ENCODE measurements around the gene CSTA.
A peak's percentile ranks its signal among the peaks of the same experiment; 100 is the strongest.

Gene CSTA

GRCh38 chr3:122324871-122325323, at the start of gene CSTA:
Gene CSTA (plus strand): TSS chr3:122325248. CDS start chr3:122325293, 45 bp downstream.
- H3K4me3 ChIP-seq (ENCODE audit: low read depth, low read length): no peak within 1 kb of the TSS
- DNase-seq (ENCODE audit: low read depth): peak; percentile 13
- TF ChIP-seq, protein P1, sequence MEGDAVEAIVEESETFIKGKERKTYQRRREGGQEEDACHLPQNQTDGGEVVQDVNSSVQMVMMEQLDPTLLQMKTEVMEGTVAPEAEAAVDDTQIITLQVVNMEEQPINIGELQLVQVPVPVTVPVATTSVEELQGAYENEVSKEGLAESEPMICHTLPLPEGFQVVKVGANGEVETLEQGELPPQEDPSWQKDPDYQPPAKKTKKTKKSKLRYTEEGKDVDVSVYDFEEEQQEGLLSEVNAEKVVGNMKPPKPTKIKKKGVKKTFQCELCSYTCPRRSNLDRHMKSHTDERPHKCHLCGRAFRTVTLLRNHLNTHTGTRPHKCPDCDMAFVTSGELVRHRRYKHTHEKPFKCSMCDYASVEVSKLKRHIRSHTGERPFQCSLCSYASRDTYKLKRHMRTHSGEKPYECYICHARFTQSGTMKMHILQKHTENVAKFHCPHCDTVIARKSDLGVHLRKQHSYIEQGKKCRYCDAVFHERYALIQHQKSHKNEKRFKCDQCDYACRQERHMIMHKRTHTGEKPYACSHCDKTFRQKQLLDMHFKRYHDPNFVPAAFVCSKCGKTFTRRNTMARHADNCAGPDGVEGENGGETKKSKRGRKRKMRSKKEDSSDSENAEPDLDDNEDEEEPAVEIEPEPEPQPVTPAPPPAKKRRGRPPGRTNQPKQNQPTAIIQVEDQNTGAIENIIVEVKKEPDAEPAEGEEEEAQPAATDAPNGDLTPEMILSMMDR (conservative IDR thresholded peaks at IDR 0.05; ENCODE audit: low read depth, low read length): no peak

DNA sequence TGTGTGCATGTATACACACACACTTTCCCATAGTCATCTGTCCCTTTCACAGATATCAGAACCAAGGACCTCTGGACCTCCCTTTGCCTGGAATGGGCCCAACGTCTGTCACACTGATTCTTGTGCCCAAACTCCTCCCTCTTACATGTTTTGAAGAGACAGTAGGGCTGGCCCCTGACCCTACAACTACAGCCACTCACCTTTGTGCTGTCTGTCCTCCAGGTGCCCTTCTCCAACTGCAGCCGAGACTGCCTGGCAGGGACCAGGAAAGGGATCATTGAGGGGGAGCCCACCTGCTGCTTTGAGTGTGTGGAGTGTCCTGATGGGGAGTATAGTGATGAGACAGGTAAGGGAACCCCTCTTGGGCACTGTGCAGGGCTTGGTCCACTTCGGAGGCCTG, 43.2 kb upstream of the CSTA start:
- TF ChIP-seq, protein P1 (conservative IDR thresholded peaks at IDR 0.05; ENCODE audit: low read depth, low read length): no peak
- no peak for DNase-seq (ENCODE audit: low read depth)

DNA sequence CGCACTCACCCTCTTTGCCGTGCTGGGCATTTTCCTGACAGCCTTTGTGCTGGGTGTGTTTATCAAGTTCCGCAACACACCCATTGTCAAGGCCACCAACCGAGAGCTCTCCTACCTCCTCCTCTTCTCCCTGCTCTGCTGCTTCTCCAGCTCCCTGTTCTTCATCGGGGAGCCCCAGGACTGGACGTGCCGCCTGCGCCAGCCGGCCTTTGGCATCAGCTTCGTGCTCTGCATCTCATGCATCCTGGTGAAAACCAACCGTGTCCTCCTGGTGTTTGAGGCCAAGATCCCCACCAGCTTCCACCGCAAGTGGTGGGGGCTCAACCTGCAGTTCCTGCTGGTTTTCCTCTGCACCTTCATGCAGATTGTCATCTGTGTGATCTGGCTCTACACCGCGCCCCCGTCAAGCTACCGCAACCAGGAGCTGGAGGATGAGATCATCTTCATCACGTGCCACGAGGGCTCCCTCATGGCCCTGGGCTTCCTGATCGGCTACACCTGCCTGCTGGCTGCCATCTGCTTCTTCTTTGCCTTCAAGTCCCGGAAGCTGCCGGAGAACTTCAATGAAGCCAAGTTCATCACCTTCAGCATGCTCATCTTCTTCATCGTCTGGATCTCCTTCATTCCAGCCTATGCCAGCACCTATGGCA, 41.1 kb upstream of the CSTA start:
- no peak overlapping the region for H3K4me3 ChIP-seq (ENCODE audit: low read depth, low read length)
- TF ChIP-seq, protein P1 (conservative IDR thresholded peaks at IDR 0.05; ENCODE audit: low read depth, low read length): no peak
- DNase-seq (ENCODE audit: low read depth): no peak

More for the DNA sequence above, 43.2 kb upstream of the CSTA start:
- no peak overlapping the region for H3K4me3 ChIP-seq (ENCODE audit: low read depth, low read length)

- DNase-seq (ENCODE audit: low read depth): no peak
- no peak overlapping the region for H3K4me3 ChIP-seq (ENCODE audit: low read depth, low read length)
- TF ChIP-seq, protein P1 (conservative IDR thresholded peaks at IDR 0.05; ENCODE audit: low read depth, low read length): no peak
These were observed 40.6 kb upstream of the CSTA start for GRCh38 chr3:122284486-122284885.

GRCh38 chr3:122294359-122294758, 30.7 kb upstream of the CSTA start:
- TF ChIP-seq, protein P1 (conservative IDR thresholded peaks at IDR 0.05; ENCODE audit: low read depth, low read length): no peak
- no peak overlapping the region for H3K4me3 ChIP-seq (ENCODE audit: low read depth, low read length)
- no peak for DNase-seq (ENCODE audit: low read depth)

DNA sequence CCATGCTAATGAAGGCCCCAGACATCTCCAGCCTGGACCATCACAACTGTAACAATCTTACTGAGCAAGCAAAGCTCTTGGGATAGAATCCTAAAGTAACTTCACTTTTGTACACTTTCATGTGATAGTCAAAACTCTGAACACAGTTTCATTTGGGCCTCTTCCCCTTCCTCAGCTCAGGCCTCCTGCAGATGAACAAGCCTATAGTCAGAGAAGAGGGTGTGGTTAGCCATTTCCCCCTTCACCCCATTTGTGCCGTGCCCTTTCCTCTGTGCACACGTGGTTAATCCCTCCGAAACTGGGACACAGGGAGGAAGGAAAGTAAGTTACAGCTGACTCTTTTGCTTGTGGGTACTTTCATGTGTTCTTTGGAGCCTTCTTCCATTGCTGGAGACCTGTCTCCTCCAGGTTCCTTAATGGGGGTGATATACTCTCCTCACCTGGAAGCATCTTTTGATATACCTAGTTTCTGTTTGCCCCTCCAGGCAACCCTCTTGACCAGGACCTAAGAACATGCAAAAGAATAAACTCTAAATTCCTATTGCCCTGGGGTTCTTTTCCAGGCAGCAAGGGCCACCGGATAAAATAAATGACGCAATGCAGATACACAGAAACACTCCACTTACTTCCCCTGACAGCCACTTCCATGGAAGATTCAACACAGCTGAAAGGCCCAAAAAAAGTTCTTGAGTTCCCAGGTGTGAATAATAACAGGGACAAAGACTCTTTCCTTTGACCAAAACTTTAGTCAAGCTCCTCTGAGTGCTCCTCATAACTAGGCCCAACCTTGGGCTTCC, 29.6 kb upstream of the CSTA start:
- DNase-seq (ENCODE audit: low read depth): no peak
- no peak overlapping the region for H3K4me3 ChIP-seq (ENCODE audit: low read depth, low read length)
- TF ChIP-seq, protein P1 (conservative IDR thresholded peaks at IDR 0.05; ENCODE audit: low read depth, low read length): no peak
